Suppressor macrophage treated with lipopolysaccharide for 4 hours (primary cell): ENCODE data around the gene GNAL.

ENCODE experiments used
- DNase-seq: peaks from one replicate; pipeline ENCODE4 v3.0.0-alpha.2; 2020

The GNAL gene

DNA sequence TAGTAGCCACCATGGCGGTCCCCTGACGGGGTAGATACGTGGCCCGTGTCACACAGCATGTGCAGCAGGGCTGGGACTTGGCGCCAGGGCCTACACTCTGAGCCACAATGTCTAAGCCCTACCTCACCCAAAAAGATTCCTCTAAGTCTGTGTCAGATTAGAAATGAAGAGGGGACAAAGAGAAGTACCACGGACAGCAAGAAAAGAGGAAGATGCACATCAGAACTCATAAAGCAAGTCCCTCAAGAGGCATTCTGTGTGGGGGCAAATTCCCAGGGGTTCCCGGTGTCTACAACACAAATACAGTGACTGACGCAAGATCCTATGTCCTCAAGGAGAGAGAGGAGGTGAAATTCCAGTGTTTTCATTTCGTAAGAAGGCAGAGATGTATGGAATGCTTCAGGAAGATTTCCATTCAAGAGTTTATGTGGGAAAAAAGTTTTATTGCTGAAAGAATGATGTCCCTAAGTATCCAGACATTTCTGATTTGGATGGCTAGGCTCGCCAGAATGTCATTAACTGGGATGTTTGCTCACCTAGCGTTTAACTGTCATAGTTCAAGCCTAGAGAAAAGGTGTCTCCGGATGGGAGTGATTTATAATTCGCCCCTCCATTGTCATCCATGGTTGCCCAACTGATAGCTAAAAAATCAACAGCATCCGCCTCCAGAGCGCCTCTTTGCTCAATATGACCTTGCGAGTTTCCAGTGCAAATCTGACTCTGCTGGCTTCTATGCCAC is 86.5 kb downstream of the GNAL start:
- DNase-seq: no peak

GRCh38 chr18:11780042-11780441 is 91.0 kb downstream of the GNAL start:
- no peak for DNase-seq

- DNase-seq: no peak
Observed at GRCh38 chr18:11783716-11784331, 94.8 kb downstream of the GNAL start.

DNA sequence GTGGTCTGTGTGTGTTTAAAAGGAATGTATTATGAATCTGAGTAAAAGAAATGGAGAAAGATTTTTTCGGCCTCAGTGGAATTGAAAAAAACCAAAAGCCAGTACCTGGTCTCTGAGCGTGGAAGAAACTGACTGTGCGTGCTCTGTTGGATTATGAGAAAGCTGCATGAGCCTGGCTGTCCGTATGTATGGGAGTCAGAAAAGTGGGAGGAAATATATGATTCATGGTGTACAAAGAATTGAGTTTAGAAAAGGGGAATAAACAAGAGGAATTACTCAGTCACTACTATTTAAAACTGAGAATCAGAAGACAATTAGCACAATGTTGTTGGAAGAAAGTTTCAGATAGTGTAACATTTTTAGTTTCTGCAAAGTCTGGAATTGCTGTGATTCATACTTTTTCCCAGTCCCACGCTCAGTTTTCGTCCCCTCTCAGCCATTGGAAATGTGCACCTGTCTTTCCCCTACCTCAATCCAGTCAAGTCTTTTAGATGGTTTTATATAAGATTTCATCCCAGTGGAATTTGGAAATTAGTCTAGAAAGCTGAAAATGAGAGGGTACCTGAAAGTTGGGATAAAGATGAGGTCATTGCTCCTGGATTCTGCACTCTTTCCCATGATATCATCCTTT is 95.7 kb downstream of the GNAL start:
- DNase-seq: peak; percentile 44

- peak; percentile 39 for DNase-seq
Observed at GRCh38 chr18:11785444-11786055, 96.5 kb downstream of the GNAL start.

DNA sequence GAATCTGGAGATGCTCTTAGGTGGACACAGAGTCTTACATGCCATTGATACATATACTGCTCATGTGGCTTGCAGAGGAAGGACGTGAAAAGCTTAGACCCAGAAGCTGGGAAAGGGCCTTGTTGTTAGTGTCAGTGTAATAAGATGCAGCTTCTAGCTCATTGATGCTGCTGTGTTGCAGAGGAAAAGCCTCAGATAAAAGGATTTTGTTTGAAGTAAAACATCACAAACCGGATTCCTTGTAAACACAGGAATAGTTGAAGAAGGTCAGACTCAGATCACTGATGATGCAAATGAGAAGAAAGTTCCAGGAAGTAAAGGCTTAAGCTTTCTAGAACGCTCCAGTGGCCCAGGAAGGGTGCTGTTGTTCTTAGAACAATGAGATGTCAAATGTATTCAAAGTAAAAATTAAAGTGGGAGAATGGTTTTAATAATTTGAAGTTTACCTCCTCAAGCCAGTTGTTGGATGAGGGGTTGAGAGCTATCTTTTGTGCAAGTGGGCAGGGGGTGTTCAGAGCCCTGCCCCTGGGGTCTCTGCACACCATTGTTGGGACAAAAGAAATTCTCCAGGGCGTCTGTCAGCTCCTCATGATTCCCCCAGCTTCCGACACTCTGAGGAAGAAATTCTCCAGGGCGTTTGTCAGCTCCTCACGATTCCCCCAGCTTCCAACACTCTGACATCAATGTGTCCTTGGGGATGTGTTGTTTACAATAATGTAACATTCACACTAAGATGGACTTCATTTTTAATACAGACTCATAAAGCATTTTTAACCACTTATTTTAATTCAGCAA is 100.8 kb downstream of the GNAL start:
- no peak for DNase-seq

DNA sequence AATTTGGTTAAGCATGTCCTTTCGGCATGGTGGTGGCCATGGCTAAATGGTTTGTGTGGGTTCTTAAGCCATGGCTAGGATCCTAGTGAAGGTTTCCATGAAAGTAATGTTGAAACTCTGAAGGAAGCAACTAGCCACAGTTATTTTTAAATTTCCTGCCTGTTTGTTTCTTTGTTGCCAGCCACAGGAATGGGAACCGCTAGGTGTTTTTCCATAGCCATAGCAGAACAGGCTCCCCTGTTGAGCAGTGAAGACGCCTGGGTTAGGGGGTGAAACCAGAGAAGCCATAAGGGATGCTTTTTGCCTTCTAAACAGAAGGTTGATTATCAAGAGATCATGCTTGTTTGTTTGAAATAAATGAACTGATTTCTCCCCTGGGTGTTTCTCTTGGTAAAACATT is 102.1 kb downstream of the GNAL start:
- no peak for DNase-seq

DNA sequence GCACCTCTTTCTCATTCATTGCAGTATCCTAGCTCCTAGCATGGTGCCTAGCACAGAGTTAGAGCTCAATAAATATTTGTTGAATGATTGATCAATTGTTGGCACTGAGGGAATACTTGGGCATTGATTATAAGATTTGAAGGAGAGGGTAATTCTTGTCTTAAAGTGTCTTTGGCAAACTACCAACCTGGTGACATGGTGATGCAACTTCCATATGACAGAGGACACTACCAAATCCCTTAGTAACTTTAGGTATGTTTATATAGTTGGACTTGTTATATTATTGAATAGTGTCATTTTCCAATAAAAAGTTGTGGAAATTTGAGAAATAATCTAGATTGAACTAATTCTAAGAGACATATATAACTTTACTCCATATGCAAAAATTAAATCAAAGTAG is 103.6 kb downstream of the GNAL start:
- DNase-seq: no peak

DNA sequence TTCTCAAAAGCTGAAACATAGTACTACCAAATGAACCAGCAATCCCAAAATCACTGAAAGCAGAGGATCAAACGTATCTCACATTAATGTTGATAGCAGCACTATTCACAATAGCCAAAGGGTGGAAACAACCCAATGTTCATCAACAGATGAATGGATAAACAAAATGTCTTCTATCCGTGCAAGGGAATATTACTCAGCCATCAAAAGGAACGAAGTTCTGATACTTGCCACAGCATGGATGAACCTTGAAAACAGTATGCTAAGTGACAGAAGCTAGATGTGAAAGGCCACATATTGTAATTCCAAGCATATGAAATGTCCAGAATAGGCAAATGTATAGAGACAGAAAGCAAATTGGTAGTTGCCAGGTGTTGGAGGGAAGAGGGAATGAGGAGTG is 105.1 kb downstream of the GNAL start:
- no peak for DNase-seq

GRCh38 chr18:11795916-11796315 is 106.9 kb downstream of the GNAL start:
- DNase-seq: no peak

GRCh38 chr18:11798271-11798670 is 109.2 kb downstream of the GNAL start:
- DNase-seq: no peak

- no peak for DNase-seq
Observed at GRCh38 chr18:11799066-11799465, 110.0 kb downstream of the GNAL start.

- no peak for DNase-seq
Observed at GRCh38 chr18:11800566-11801334, 111.7 kb downstream of the GNAL start.

- no peak for DNase-seq
Observed at GRCh38 chr18:11801573-11801972, 112.5 kb downstream of the GNAL start.

DNA sequence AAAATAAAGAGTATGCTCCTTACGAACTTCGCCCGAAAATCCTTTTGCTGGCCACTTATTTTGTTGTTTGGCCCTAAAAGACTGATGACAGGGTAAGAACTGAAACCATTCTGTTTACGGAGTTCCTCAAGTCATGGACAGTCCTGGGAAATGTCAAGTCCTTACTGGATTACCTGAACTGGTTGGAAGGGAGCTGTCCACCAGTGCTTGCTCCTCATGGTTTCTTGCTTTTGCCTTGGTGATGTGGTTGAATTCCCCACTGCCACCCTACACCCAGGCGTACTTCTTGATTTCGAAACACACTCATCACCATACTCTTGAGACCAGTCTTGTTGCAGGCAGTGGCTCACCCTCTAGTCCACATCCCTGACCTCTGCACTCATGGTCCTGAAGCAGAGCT is 113.1 kb downstream of the GNAL start:
- no peak for DNase-seq

GRCh38 chr18:11802586-11802985 is 113.5 kb downstream of the GNAL start:
- DNase-seq: no peak

DNA sequence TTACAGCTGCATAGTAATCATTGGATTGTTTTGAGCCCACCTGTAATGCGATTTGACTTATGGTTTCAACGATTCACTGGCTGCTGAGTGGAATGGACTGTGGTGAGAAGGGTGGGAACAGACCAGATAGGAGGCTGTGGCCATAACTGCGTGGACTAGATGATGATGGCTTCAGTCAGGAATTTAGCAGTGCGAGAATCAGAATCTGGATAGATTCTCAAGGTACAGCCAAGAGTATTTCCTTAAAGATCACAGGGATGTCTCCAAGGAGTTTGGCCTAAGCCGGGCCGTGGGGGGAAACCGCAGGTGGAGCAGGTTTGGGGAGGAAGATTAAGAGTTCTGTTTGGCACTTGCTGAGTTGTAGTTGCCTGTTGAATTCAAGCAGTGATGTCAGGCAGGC is 118.2 kb downstream of the GNAL start:
- DNase-seq: no peak

DNA sequence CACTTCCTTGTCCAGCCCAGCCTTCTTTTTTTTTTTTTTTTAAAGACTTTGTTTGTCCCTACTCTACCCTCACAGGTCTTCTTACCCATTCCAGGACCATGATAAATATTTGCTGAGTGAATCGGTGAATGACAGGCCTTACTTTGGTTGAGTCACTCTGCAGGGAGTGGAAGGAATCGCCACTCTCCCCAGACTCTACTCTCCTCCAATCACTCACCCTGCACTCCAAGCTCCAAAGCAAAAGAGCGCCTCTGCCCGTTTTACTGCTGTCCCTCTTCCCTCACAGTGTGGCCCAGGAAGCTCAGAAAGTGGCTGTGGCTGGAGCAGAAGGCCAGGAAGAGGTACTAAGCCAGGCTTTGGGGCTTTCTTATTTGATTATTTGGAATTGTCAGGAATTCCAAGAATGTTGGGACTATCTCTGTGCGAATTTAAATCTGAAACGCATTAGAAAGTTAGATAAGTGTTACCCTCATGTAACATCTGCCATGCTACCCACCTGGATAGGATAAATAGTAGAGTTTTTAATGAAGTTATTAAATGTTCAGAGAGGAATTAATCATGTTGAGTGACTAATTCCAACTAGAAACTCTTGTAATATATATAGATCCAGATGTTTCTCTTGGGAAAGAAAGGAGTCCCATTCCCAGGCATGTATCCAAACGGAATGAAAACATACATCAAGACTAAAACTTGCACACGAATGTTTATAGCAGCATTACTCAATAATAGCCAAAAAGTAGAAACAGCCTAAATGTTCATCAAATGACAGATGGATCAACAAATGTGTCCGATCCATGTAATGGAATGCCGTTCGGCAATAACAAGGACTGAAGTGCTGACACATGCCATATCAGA is 119.2 kb downstream of the GNAL start:
- no peak for DNase-seq

DNA sequence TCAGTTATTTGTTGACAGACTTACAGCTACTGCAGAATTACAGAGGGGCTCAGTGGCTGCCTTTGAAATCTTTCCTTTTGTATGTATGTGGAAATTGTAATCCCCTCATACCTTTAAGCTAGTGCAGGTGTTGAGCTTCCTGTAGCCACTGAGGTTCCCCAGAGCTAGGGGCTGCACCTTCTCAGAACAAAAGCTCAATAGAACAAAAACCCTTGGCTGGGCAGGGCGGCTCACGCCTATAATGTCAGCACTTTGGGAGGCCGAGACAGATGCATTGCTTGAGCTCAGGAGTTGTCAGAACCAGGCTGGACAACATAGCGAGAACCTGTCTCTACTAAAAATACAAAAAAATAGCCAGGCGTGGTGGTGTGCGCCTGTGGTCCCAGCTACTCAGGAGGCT is 120.8 kb downstream of the GNAL start:
- DNase-seq: no peak

DNA sequence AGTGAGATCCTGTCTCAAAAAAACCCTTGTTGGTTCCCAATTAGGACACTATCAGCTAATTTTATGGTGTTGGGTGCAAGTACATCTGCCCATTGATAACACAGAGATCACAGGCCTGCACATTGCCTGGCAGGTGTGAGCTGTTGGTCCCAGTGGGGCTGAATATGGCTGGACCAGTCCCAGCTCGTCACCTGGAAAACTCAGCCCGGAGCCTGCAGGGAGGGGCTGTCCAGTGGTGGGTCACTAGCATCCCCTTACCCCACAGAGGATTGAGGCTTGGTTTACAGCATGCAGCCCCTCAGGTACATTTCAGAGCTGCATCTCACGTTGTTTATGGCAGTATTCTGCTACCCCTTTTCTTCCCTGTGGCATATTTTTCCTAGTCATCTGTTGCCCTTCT is 121.3 kb downstream of the GNAL start:
- DNase-seq: no peak

- no peak for DNase-seq
Observed at GRCh38 chr18:11811009-11811408, 121.9 kb downstream of the GNAL start.
